HCT116 (cell line): ENCODE results near the gene NT5E. TPM values are rescaled to one million over a fixed set of nuclear protein-coding genes. Genes with fewer than 3 reads are reported as not detected.

ENCODE experiments used
- ATAC-seq: fragments of 200-7000 bp; cut with Tn5 transposase; 2 replicates; pipeline ENCODE4 v1.9.1; 2020; ENCODE audit warnings: mild to moderate bottlenecking, moderate library complexity
- Bru-seq: library from RNA; stranded (reverse); fragments of 400-500 nt; gene quantifications from one replicate; lab custom pipeline; 2021; lab: Mats Ljungman, UMichigan
- BruChase-seq, 2 experiments: library from RNA; stranded (reverse); fragments of 400-500 nt; gene quantifications; one replicate each; lab custom pipeline; 2021; lab: Mats Ljungman, UMichigan
- BruUV-seq: library from RNA; stranded (reverse); fragments of 400-500 nt; replicated peaks from 2 replicates; lab custom pipeline; 2021; lab: Mats Ljungman, UMichigan
- CTCF ChIA-PET: fragments of 300-600 bp; sonication (Branson Sonifier 250); formaldehyde crosslinking; loops from one replicate; lab custom pipeline; 2021; ENCODE audit warnings: antibody characterized with exemption; lab: Charles Lee
- POLR2A ChIA-PET: fragments of 300-600, 350-600 bp; sonication (Branson Sonifier 250); formaldehyde crosslinking; loops from one replicate; lab custom pipeline; 2021; ENCODE audit warnings: antibody characterized with exemption; lab: Charles Lee
- RAD21 ChIA-PET, 2 experiments: fragments of 300-600 bp; sonication (Branson Sonifier 250); formaldehyde crosslinking; loops; one replicate each; lab custom pipeline; 2023; ENCODE audit warnings: low total read pairs in 2 of 2; ENCODE audit not compliant: uncharacterized antibody in 2 of 2, unreplicated experiment in 2 of 2, low non-redundant PET in 1 of 2; lab: Charles Lee
- DNase-seq: peaks from one replicate; pipeline ENCODE4 v3.0.0-alpha.2; 2010; ENCODE audit warnings: low read depth, low spot score
- H2AFZ ChIP-seq: fragments of 200-600 bp; shearing (Covaris generic), sonication (generic); 2 replicates; pipeline ENCODE4 v1.6.1; 2017; ENCODE audit warnings: low read depth, mixed run types, mixed read lengths, antibody characterized with exemption, low read length; ENCODE audit not compliant: poor library complexity, severe bottlenecking
- H3K27ac ChIP-seq: 2 replicates; pipeline ENCODE4 v1.5.1; 2012; ENCODE audit warnings: low read depth, low read length
- H3K27me3 ChIP-seq: fragments of 200-600 bp; sonication (generic); 2 replicates; pipeline ENCODE4 v1.6.1; 2016; ENCODE audit warnings: mixed run types, low read length, mixed read lengths; ENCODE audit not compliant: insufficient read depth
- H3K36me3 ChIP-seq, 2 experiments: fragments of 200-500 bp in 1 of 2; fragments of 200-600 bp in 1 of 2; sonication (Bioruptor generic) in 1 of 2; sonication (generic) in 1 of 2; 2 replicates each; pipeline versions ENCODE4 v1.5.1 to v1.6.1; 2014 to 2016; ENCODE audit warnings: low read length in 2 of 2, inconsistent platforms in 1 of 2, mixed read lengths in 1 of 2, mixed run types in 1 of 2; ENCODE audit not compliant: insufficient read depth in 2 of 2, control insufficient read depth in 1 of 2
- H3K4me1 ChIP-seq, 2 experiments: fragments of 200-600 bp in 1 of 2; sonication (generic) in 1 of 2; 2 replicates each; pipeline versions ENCODE4 v1.5.1 to v1.6.1; 2012 to 2017; ENCODE audit warnings: low read length in 2 of 2, inconsistent platforms in 1 of 2, mild to moderate bottlenecking in 1 of 2, mixed read lengths in 1 of 2, mixed run types in 1 of 2, moderate library complexity in 1 of 2; ENCODE audit not compliant: insufficient read depth in 2 of 2, control insufficient read depth in 1 of 2
- H3K4me2 ChIP-seq: fragments of 200-600 bp; sonication (generic); 2 replicates; pipeline ENCODE4 v1.6.1; 2017; ENCODE audit warnings: mixed run types, low read length, mixed read lengths
- H3K4me3 ChIP-seq, 2 experiments: fragments of 200-600 bp in 1 of 2; sonication (generic) in 1 of 2; replicated peaks in 1 of 2; 2 replicates each; pipeline ENCODE4 v1.5.1; 2011 to 2016; ENCODE audit warnings: low read length in 2 of 2, control low read depth in 1 of 2, low read depth in 1 of 2, mild to moderate bottlenecking in 1 of 2, mixed read lengths in 1 of 2, mixed run types in 1 of 2
- H3K79me2 ChIP-seq: fragments of 200-600 bp; sonication (generic); 2 replicates; pipeline ENCODE4 v1.6.1; 2017; ENCODE audit warnings: mild to moderate bottlenecking, mixed run types, low read length, moderate library complexity, mixed read lengths; ENCODE audit not compliant: insufficient read depth
- H3K9ac ChIP-seq: fragments of 200-600 bp; sonication (generic); 2 replicates; pipeline ENCODE4 v1.6.1; 2016; ENCODE audit warnings: low read length, mixed read lengths
- H3K9me2 ChIP-seq: fragments of 200-600 bp; sonication (generic), shearing (Covaris generic); 2 replicates; pipeline ENCODE4 v1.6.1; 2017; ENCODE audit warnings: mixed run types, mild to moderate bottlenecking, moderate library complexity; ENCODE audit not compliant: insufficient read depth
- H3K9me3 ChIP-seq, 2 experiments: fragments of 200-500 bp in 1 of 2; fragments of 200-600 bp in 1 of 2; sonication (Bioruptor generic) in 1 of 2; sonication (generic) in 1 of 2; 2 replicates each; pipeline ENCODE4 v1.6.1; 2014 to 2017; ENCODE audit warnings: low read length in 2 of 2, mixed read lengths in 2 of 2, inconsistent platforms in 1 of 2, low read depth in 1 of 2, mild to moderate bottlenecking in 1 of 2, mixed run types in 1 of 2, moderate library complexity in 1 of 2; ENCODE audit not compliant: control insufficient read depth in 1 of 2, insufficient read depth in 1 of 2
- H4K20me1 ChIP-seq: fragments of 200-600 bp; sonication (generic), shearing (Covaris generic); 2 replicates; pipeline ENCODE4 v1.6.1; 2017; ENCODE audit warnings: mixed run types, mild to moderate bottlenecking, moderate library complexity; ENCODE audit not compliant: insufficient read depth
- CBX3 ChIP-seq: IDR thresholded peaks from 2 replicates; pipeline ENCODE4 v1.6.1; 2012; ENCODE audit warnings: low read depth
- ELF1 ChIP-seq: IDR thresholded peaks from 2 replicates; pipeline ENCODE4 v1.6.1; 2012; ENCODE audit warnings: low read depth, borderline replicate concordance
- FOSL1 ChIP-seq: IDR thresholded peaks from 2 replicates; pipeline ENCODE4 v1.6.1; 2012; ENCODE audit warnings: low read depth
- JUND ChIP-seq: IDR thresholded peaks from 2 replicates; pipeline ENCODE4 v1.6.1; 2012
- POLR2AphosphoS5 ChIP-seq: IDR thresholded peaks from 2 replicates; pipeline ENCODE4 v1.6.1; 2011; ENCODE audit warnings: mild to moderate bottlenecking, low read depth, low read length, moderate library complexity
- RAD21 ChIP-seq: IDR thresholded peaks from 2 replicates; pipeline ENCODE4 v1.6.1; 2012; ENCODE audit warnings: low read depth, mild to moderate bottlenecking
- REST ChIP-seq: IDR thresholded peaks from 2 replicates; pipeline ENCODE4 v1.6.1; 2012; ENCODE audit warnings: low read depth
- SIN3A ChIP-seq: IDR thresholded peaks from 2 replicates; pipeline ENCODE4 v1.6.1; 2012; ENCODE audit warnings: low read depth
- SP1 ChIP-seq: IDR thresholded peaks from 2 replicates; pipeline ENCODE4 v1.6.1; 2012; ENCODE audit warnings: low read depth
- SRF ChIP-seq: IDR thresholded peaks from 2 replicates; pipeline ENCODE4 v1.6.1; 2012; ENCODE audit warnings: low read depth
- TCF7L2 ChIP-seq: IDR thresholded peaks from 2 replicates; pipeline ENCODE4 v1.7.0; 2011; ENCODE audit warnings: borderline replicate concordance, inconsistent platforms; ENCODE audit not compliant: insufficient read depth, insufficient read length; ENCODE audit errors: extremely low read depth
- ZFX ChIP-seq: fragments of 450-650 bp; IDR thresholded peaks from 2 replicates; pipeline ENCODE4 v1.6.1; 2017
- ZNF274 ChIP-seq: fragments of 200-500 bp; sonication (Bioruptor generic); IDR thresholded peaks from 2 replicates; pipeline ENCODE4 v1.6.1; 2014; ENCODE audit warnings: mild to moderate bottlenecking, low read depth, low read length, inconsistent platforms
- intact Hi-C: fragments of 100-400 bp; cut with micrococcal nuclease; formaldehyde crosslinking; loops from 2 replicates; pipeline ENCODE4 v1.10.0; 2022
- long read RNA-seq: library from polyadenylated mRNA; unstranded; transcript quantifications from one replicate; pipeline ENCODE4 v2.0.0, GENCODE V29; 2021; ENCODE audit not compliant: unreplicated experiment
- polyA plus RNA-seq: library from polyadenylated mRNA; unstranded; fragments of >200 nt; gene quantifications from 2 replicates; pipeline ENCODE4 v1.2.1, GENCODE V29; 2012; ENCODE audit warnings: missing spikeins
- total RNA-seq: library from RNA; stranded (reverse); gene quantifications from one replicate; pipeline ENCODE4 v1.2.1, GENCODE V29; 2021; ENCODE audit not compliant: unreplicated experiment
- TF ChIP-seq, protein P1 (sequence below): IDR thresholded peaks from 2 replicates; pipeline ENCODE4 v1.6.1; 2012
- TF ChIP-seq, protein P2 (sequence below), 3 experiments: fragments of 200-600 bp in 1 of 3; sonication (generic) in 1 of 3; IDR thresholded peaks in 2 of 3; conservative IDR thresholded peaks in 1 of 3; 2 replicates each; pipeline ENCODE4 v1.5.1; 2012 to 2017; ENCODE audit warnings: low read depth in 2 of 3, low read length in 2 of 3, antibody characterized with exemption in 1 of 3, borderline replicate concordance in 1 of 3, control low read depth in 1 of 3, mild to moderate bottlenecking in 1 of 3, mixed read lengths in 1 of 3, mixed run types in 1 of 3, moderate library complexity in 1 of 3; ENCODE audit not compliant: insufficient read depth in 1 of 3

NT5E gene
- 68.2 TPM for total RNA-seq
- polyA plus RNA-seq, result 86.0 and 100 TPM in 2 replicates
- percentile 94 among the genes with signal in this experiment for Bru-seq, nascent RNA
- BruChase-seq, experiment 1, labeled RNA remaining after a 6-hour chase, result percentile 94 among the genes with signal in this experiment
- percentile 80 among the genes with signal in this experiment for BruChase-seq, experiment 2, labeled RNA remaining after a 2-hour chase
- long read RNA-seq, transcript NT5E-201 (9 exons, 3,548 nt), result major isoform, 74 of 117 reads
- long read RNA-seq, transcript NT5E-202 (3 exons, 974 nt), result minor isoform, 8 of 117 reads
- long read RNA-seq, partial matches to known transcripts, result 8 of 117 reads
- long read RNA-seq, other reads (novel, unspliced or antisense), result 23 of 117 reads

DNA sequence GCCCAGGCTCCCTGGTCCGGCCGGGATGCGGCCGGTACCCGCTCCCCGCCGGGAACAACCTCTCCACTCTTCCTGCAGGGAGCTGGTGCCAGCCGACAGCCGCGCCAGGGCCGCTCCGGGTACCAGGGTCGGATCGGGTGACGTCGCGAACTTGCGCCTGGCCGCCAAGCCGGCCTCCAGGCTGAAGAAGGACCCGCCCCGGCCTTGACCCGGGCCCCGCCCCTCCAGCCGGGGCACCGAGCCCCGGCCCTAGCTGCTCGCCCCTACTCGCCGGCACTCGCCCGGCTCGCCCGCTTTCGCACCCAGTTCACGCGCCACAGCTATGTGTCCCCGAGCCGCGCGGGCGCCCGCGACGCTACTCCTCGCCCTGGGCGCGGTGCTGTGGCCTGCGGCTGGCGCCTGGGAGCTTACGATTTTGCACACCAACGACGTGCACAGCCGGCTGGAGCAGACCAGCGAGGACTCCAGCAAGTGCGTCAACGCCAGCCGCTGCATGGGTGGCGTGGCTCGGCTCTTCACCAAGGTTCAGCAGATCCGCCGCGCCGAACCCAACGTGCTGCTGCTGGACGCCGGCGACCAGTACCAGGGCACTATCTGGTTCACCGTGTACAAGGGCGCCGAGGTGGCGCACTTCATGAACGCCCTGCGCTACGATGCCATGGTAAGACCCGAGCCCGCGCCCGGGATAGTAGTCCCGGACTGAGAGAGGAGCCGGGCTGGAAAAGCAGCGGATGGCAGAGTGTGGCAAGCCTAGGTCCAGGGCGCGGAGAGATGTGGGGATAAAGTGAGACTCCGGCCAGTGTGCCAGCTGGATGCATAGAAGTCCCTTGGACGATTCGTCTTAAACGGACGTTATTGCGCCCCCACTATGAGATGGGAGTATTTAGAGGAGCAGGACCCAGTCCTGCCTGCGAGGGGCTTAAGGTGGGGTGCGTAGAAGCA, at the start of gene NT5E:
Gene NT5E (plus strand): TSS at position 266 of the 942 bp plus-strand sequence. CDS start 57 bp downstream, at position 323.
- Histone ChIP-seq H3K4me3 (peak within 1 kb of the TSS; percentile 86 to 92), H2AFZ (no peak within 1 kb of the TSS), H3K27ac (peak within 1 kb of the TSS; percentile 70), H3K9ac (peak within 1 kb of the TSS; percentile 90), H3K27me3 (no peaks in the 10 kb centered on the region), H3K9me3 (no peaks in the 10 kb centered on the region), H3K4me1 (peaks cover 20 to 57% of the 10 kb centered on the region in 2 experiments; a peak in 3 of 4 replicates), H3K9me2 (no peaks in the 10 kb centered on the region), H3K36me3 (peaks cover 0 to 16% of the 10 kb centered on the region in 2 experiments; a peak in 2 of 4 replicates), H3K79me2 (peaks cover 53% of the 10 kb centered on the region), H3K4me2 (peak within 1 kb of the TSS; percentile 82), H4K20me1 (no peaks in the 10 kb centered on the region)
- DNase-seq (no peak), ATAC-seq (peak; percentile 90)
- ChIA-PET POLR2A (interaction anchor here (0.6 to 4.9 kb wide), 14 partner anchors 9 to 193 kb away, joined by 3 to 45 read pairs (median 5); partner anchors contain the start of gene SYNCRIP), RAD21 (interaction anchor here (0.7 to 1.3 kb wide), 6 partner anchors 14 to 96 kb away, joined by 3 to 7 read pairs (median 4); no protein-coding TSS in a partner anchor), CTCF (interaction anchor here (0.6 to 3.3 kb wide), 4 partner anchors 33 to 95 kb away, joined by 3 to 9 read pairs (median 3); no protein-coding TSS in a partner anchor)
- no TSS peak for BruUV-seq
- intact Hi-C loops, result loop anchor here (2.0 kb wide), 1 partner anchor 33 kb away; no protein-coding TSS in a partner anchor
- TF ChIP-seq CBX3 (peak; percentile 35), JUND (no peak), SRF (peak; percentile 24; the same call in 1 of the 2 replicates), FOSL1 (no peak), POLR2AphosphoS5 (peak; percentile 87), RAD21 (0 out of 2 replicates have a peak, but pooled peaks have one; percentile 19), SIN3A (peak; percentile 79; the same call in 1 of the 2 replicates), ZFX (peak; percentile 66), REST (no peak), SP1 (peak; percentile 28; the same call in 1 of the 2 replicates), TCF7L2 (peak; percentile 7), ZNF274 (no peak), ELF1 (no peak)
- TF ChIP-seq, protein P1, sequence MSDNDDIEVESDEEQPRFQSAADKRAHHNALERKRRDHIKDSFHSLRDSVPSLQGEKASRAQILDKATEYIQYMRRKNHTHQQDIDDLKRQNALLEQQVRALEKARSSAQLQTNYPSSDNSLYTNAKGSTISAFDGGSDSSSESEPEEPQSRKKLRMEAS, result 0 out of 2 replicates have a peak, but pooled peaks have one; percentile 59
- TF ChIP-seq, protein P2, sequence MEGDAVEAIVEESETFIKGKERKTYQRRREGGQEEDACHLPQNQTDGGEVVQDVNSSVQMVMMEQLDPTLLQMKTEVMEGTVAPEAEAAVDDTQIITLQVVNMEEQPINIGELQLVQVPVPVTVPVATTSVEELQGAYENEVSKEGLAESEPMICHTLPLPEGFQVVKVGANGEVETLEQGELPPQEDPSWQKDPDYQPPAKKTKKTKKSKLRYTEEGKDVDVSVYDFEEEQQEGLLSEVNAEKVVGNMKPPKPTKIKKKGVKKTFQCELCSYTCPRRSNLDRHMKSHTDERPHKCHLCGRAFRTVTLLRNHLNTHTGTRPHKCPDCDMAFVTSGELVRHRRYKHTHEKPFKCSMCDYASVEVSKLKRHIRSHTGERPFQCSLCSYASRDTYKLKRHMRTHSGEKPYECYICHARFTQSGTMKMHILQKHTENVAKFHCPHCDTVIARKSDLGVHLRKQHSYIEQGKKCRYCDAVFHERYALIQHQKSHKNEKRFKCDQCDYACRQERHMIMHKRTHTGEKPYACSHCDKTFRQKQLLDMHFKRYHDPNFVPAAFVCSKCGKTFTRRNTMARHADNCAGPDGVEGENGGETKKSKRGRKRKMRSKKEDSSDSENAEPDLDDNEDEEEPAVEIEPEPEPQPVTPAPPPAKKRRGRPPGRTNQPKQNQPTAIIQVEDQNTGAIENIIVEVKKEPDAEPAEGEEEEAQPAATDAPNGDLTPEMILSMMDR (IDR thresholded peaks at IDR 0.05 in 2 of 3, conservative IDR thresholded peaks at IDR 0.05 in 1 of 3; ENCODE audit: borderline replicate concordance in 1 of 3, insufficient read depth in 1 of 3, low read depth in 2 of 3, low read length in 2 of 3), result no peak; a peak in 1 of 6 replicates
